GM19351 (cell line): ENCODE data around the gene PTPRN2.
"Not testable (repeated sequence)": the region's sequence is repeated elsewhere in the genome, so short reads cannot be mapped to it uniquely, and the experiment has no call there.

Source experiments
- ATAC-seq: cut with Tn5 transposase; IDR thresholded peaks from one replicate; pipeline ENCODE4 v1.9.1; 2021; ENCODE audit warnings: mild to moderate bottlenecking, moderate library complexity; ENCODE audit not compliant: unreplicated experiment

The PTPRN2 gene

GRCh38 chr7:157980774-157981173 lies 606.8 kb downstream of the PTPRN2 start:
- no peak for ATAC-seq

- not testable (repeated sequence) for ATAC-seq
These were observed 607.3 kb downstream of the PTPRN2 start for GRCh38 chr7:157980341-157980731.

- no peak for ATAC-seq
These were observed 607.8 kb downstream of the PTPRN2 start for GRCh38 chr7:157979636-157980340.

- no peak for ATAC-seq
These were observed 608.9 kb downstream of the PTPRN2 start for GRCh38 chr7:157978766-157979165.

- no peak for ATAC-seq
These were observed 609.7 kb downstream of the PTPRN2 start for GRCh38 chr7:157977717-157978496.

- ATAC-seq, result no peak
These were observed 610.3 kb downstream of the PTPRN2 start for GRCh38 chr7:157977306-157977705.

GRCh38 chr7:157976406-157976805 lies 611.2 kb downstream of the PTPRN2 start:
- ATAC-seq, result no peak

- no peak for ATAC-seq
These were observed 611.9 kb downstream of the PTPRN2 start for GRCh38 chr7:157975401-157976372.

GRCh38 chr7:157974678-157975230 lies 612.9 kb downstream of the PTPRN2 start:
- no peak for ATAC-seq

- no peak for ATAC-seq
These were observed 613.5 kb downstream of the PTPRN2 start for GRCh38 chr7:157973971-157974677.

GRCh38 chr7:157972914-157973313 lies 614.7 kb downstream of the PTPRN2 start:
- no peak for ATAC-seq

GRCh38 chr7:157971501-157971900 lies 616.1 kb downstream of the PTPRN2 start:
- ATAC-seq, result no peak

GRCh38 chr7:157970744-157971143 lies 616.9 kb downstream of the PTPRN2 start:
- ATAC-seq, result no peak

GRCh38 chr7:157969995-157970394 lies 617.6 kb downstream of the PTPRN2 start:
- ATAC-seq, result no peak

GRCh38 chr7:157966490-157966889 lies 621.1 kb downstream of the PTPRN2 start:
- ATAC-seq, result no peak

- no peak for ATAC-seq
These were observed 623.1 kb downstream of the PTPRN2 start for GRCh38 chr7:157964521-157964920.

- no peak for ATAC-seq
These were observed 623.6 kb downstream of the PTPRN2 start for GRCh38 chr7:157964016-157964415.

- no peak for ATAC-seq
These were observed 624.1 kb downstream of the PTPRN2 start for GRCh38 chr7:157963526-157963925.

- no peak for ATAC-seq
These were observed 624.9 kb downstream of the PTPRN2 start for GRCh38 chr7:157962458-157963306.
